ENCODE data around the gene PARD6A.

PARD6A gene

GRCh38 chr16:67675579-67675935, 14.8 kb downstream of the PARD6A start:
- Histone ChIP-seq H3K27ac (ENCODE audit: low read length, poor library complexity, severe bottlenecking) (no peak overlapping the region), H3K27me3 (ENCODE audit: control insufficient read depth in 1 of 2, insufficient read depth in 1 of 2, low read length in 2 of 2) (no peaks in the 10 kb centered on the region), H2BK12ac (ENCODE audit: low read length in 2 of 2) (no peak overlapping the region), H3K4me3 (ENCODE audit: insufficient read depth in 1 of 2, low read depth in 1 of 2, low read length in 2 of 2) (no peak overlapping the region), H2AFZ (ENCODE audit: low read depth, low read length) (no peak overlapping the region), H2AK5ac (ENCODE audit: low read length, severe bottlenecking) (no peak overlapping the region), H3K79me1 (replicated peaks; ENCODE audit: low read length, poor library complexity, severe bottlenecking) (peaks cover 11% of the 10 kb centered on the region), H2BK120ac (ENCODE audit: low read depth, low read length) (no peak overlapping the region), H4K91ac (ENCODE audit: low read length) (no peak overlapping the region), H3K18ac (ENCODE audit: low read depth in 1 of 2, low read length in 2 of 2) (no peak overlapping the region), H3K23ac (ENCODE audit: low read length in 2 of 2) (no peak overlapping the region), H3K4ac (ENCODE audit: low read depth in 1 of 2, low read length in 2 of 2) (no peak overlapping the region), H3K4me1 (ENCODE audit: control insufficient read depth, insufficient read depth, low read depth, low read length) (peaks cover 24% of the 10 kb centered on the region), H3K9ac (ENCODE audit: low read length) (no peak overlapping the region), H3K14ac (ENCODE audit: low read length in 2 of 2) (no peak overlapping the region), H3K9me3 (ENCODE audit: control insufficient read depth, low read length) (no peaks in the 10 kb centered on the region), H3K36me3 (ENCODE audit: control insufficient read depth in 1 of 2, insufficient read depth in 2 of 2, low read depth in 1 of 2, low read length in 2 of 2) (peaks cover 14 to 28% of the 10 kb centered on the region in 2 experiments), H2BK15ac (ENCODE audit: low read depth, poor library complexity, severe bottlenecking) (no peak overlapping the region), H2BK5ac (ENCODE audit: low read depth, low read length, poor library complexity, severe bottlenecking) (no peak overlapping the region), H3K4me2 (ENCODE audit: low read length, poor library complexity, severe bottlenecking) (no peak overlapping the region), H4K8ac (ENCODE audit: low read length) (no peak overlapping the region)
- no peak for DNase-seq
- 98% methylated on average over 17 of the region's 17 CpGs for WGBS

GRCh38 chr16:67675999-67676398, 15.2 kb downstream of the PARD6A start:
- no peak overlapping the region for H2AK5ac ChIP-seq (ENCODE audit: low read length, severe bottlenecking)
- H3K9ac ChIP-seq (ENCODE audit: low read length): no peak overlapping the region
- H3K4me1 ChIP-seq (ENCODE audit: control insufficient read depth, insufficient read depth, low read depth, low read length): peaks cover 24% of the 10 kb centered on the region
- no peak overlapping the region for H2AFZ ChIP-seq (ENCODE audit: low read depth, low read length)
- no peak overlapping the region for H3K4me3 ChIP-seq (ENCODE audit: insufficient read depth in 1 of 2, low read depth in 1 of 2, low read length in 2 of 2)
- H3K4ac ChIP-seq (ENCODE audit: low read depth in 1 of 2, low read length in 2 of 2): no peak overlapping the region
- no peak overlapping the region for H2BK15ac ChIP-seq (ENCODE audit: low read depth, poor library complexity, severe bottlenecking)
- H3K9me3 ChIP-seq (ENCODE audit: control insufficient read depth, low read length): no peaks in the 10 kb centered on the region
- no peak overlapping the region for H3K23ac ChIP-seq (ENCODE audit: low read length in 2 of 2)
- no peak overlapping the region for H3K14ac ChIP-seq (ENCODE audit: low read length in 2 of 2)
- H2BK12ac ChIP-seq (ENCODE audit: low read length in 2 of 2): no peak overlapping the region
- peaks cover 14 to 28% of the 10 kb centered on the region in 2 experiments for H3K36me3 ChIP-seq (ENCODE audit: control insufficient read depth in 1 of 2, insufficient read depth in 2 of 2, low read depth in 1 of 2, low read length in 2 of 2)
- H4K91ac ChIP-seq (ENCODE audit: low read length): no peak overlapping the region
- H4K8ac ChIP-seq (ENCODE audit: low read length): no peak overlapping the region
- H3K18ac ChIP-seq (ENCODE audit: low read depth in 1 of 2, low read length in 2 of 2): no peak overlapping the region
- no peak overlapping the region for H3K27ac ChIP-seq (ENCODE audit: low read length, poor library complexity, severe bottlenecking)
- H2BK120ac ChIP-seq (ENCODE audit: low read depth, low read length): no peak overlapping the region
- no peak for DNase-seq
- H3K79me1 ChIP-seq (replicated peaks; ENCODE audit: low read length, poor library complexity, severe bottlenecking): peaks cover 11% of the 10 kb centered on the region
- no peak overlapping the region for H3K4me2 ChIP-seq (ENCODE audit: low read length, poor library complexity, severe bottlenecking)
- H2BK5ac ChIP-seq (ENCODE audit: low read depth, low read length, poor library complexity, severe bottlenecking): no peak overlapping the region
- WGBS: 100% methylated on average over 5 of the region's 7 CpGs
- H3K27me3 ChIP-seq (ENCODE audit: control insufficient read depth in 1 of 2, insufficient read depth in 1 of 2, low read length in 2 of 2): no peaks in the 10 kb centered on the region

GRCh38 chr16:67676516-67676915, 15.8 kb downstream of the PARD6A start:
- Histone ChIP-seq H3K18ac (ENCODE audit: low read depth in 1 of 2, low read length in 2 of 2) (no peak overlapping the region), H3K4me3 (ENCODE audit: insufficient read depth in 1 of 2, low read depth in 1 of 2, low read length in 2 of 2) (no peak overlapping the region), H3K27ac (ENCODE audit: low read length, poor library complexity, severe bottlenecking) (no peak overlapping the region), H3K14ac (ENCODE audit: low read length in 2 of 2) (no peak overlapping the region), H3K36me3 (ENCODE audit: control insufficient read depth in 1 of 2, insufficient read depth in 2 of 2, low read depth in 1 of 2, low read length in 2 of 2) (peaks cover 14 to 28% of the 10 kb centered on the region in 2 experiments), H2AK5ac (ENCODE audit: low read length, severe bottlenecking) (no peak overlapping the region), H3K27me3 (ENCODE audit: control insufficient read depth in 1 of 2, insufficient read depth in 1 of 2, low read length in 2 of 2) (no peaks in the 10 kb centered on the region), H2BK15ac (ENCODE audit: low read depth, poor library complexity, severe bottlenecking) (no peak overlapping the region), H2BK5ac (ENCODE audit: low read depth, low read length, poor library complexity, severe bottlenecking) (no peak overlapping the region), H2BK12ac (ENCODE audit: low read length in 2 of 2) (no peak overlapping the region), H4K91ac (ENCODE audit: low read length) (no peak overlapping the region), H3K9ac (ENCODE audit: low read length) (no peak overlapping the region), H3K4ac (ENCODE audit: low read depth in 1 of 2, low read length in 2 of 2) (no peak overlapping the region), H3K23ac (ENCODE audit: low read length in 2 of 2) (no peak overlapping the region), H2BK120ac (ENCODE audit: low read depth, low read length) (no peak overlapping the region), H3K79me1 (replicated peaks; ENCODE audit: low read length, poor library complexity, severe bottlenecking) (peaks cover 11% of the 10 kb centered on the region), H3K9me3 (ENCODE audit: control insufficient read depth, low read length) (no peaks in the 10 kb centered on the region), H2AFZ (ENCODE audit: low read depth, low read length) (no peak overlapping the region), H4K8ac (ENCODE audit: low read length) (no peak overlapping the region), H3K4me2 (ENCODE audit: low read length, poor library complexity, severe bottlenecking) (no peak overlapping the region), H3K4me1 (ENCODE audit: control insufficient read depth, insufficient read depth, low read depth, low read length) (peaks cover 24% of the 10 kb centered on the region)
- 91% methylated on average over 4 of the region's 4 CpGs for WGBS
- DNase-seq: no peak

- WGBS: 99% methylated on average over 8 of the region's 8 CpGs
- Histone ChIP-seq H3K27ac (ENCODE audit: low read length, poor library complexity, severe bottlenecking) (no peak overlapping the region), H3K4me2 (ENCODE audit: low read length, poor library complexity, severe bottlenecking) (no peak overlapping the region)
These were observed 16.2 kb downstream of the PARD6A start for GRCh38 chr16:67676939-67677338.

More at GRCh38 chr16:67676939-67677338, 16.2 kb downstream of the PARD6A start:
- H2BK5ac ChIP-seq (ENCODE audit: low read depth, low read length, poor library complexity, severe bottlenecking): no peak overlapping the region
- no peaks in the 10 kb centered on the region for H3K27me3 ChIP-seq (ENCODE audit: control insufficient read depth in 1 of 2, insufficient read depth in 1 of 2, low read length in 2 of 2)
- H2AK5ac ChIP-seq (ENCODE audit: low read length, severe bottlenecking): no peak overlapping the region
- peaks cover 24% of the 10 kb centered on the region for H3K4me1 ChIP-seq (ENCODE audit: control insufficient read depth, insufficient read depth, low read depth, low read length)
- H4K8ac ChIP-seq (ENCODE audit: low read length): no peak overlapping the region
- H3K18ac ChIP-seq (ENCODE audit: low read depth in 1 of 2, low read length in 2 of 2): no peak overlapping the region
- no peaks in the 10 kb centered on the region for H3K9me3 ChIP-seq (ENCODE audit: control insufficient read depth, low read length)
- H3K9ac ChIP-seq (ENCODE audit: low read length): no peak overlapping the region
- no peak overlapping the region for H4K91ac ChIP-seq (ENCODE audit: low read length)
- DNase-seq: no peak
- H2BK12ac ChIP-seq (ENCODE audit: low read length in 2 of 2): no peak overlapping the region
- H3K4ac ChIP-seq (ENCODE audit: low read depth in 1 of 2, low read length in 2 of 2): no peak overlapping the region
- peaks cover 13% of the 10 kb centered on the region for H3K79me1 ChIP-seq (replicated peaks; ENCODE audit: low read length, poor library complexity, severe bottlenecking)
- H3K36me3 ChIP-seq (ENCODE audit: control insufficient read depth in 1 of 2, insufficient read depth in 2 of 2, low read depth in 1 of 2, low read length in 2 of 2): peaks cover 14 to 28% of the 10 kb centered on the region in 2 experiments
- no peak overlapping the region for H3K14ac ChIP-seq (ENCODE audit: low read length in 2 of 2)
- H3K4me3 ChIP-seq (ENCODE audit: insufficient read depth in 1 of 2, low read depth in 1 of 2, low read length in 2 of 2): no peak overlapping the region
- no peak overlapping the region for H2BK120ac ChIP-seq (ENCODE audit: low read depth, low read length)
- no peak overlapping the region for H3K23ac ChIP-seq (ENCODE audit: low read length in 2 of 2)
- no peak overlapping the region for H2BK15ac ChIP-seq (ENCODE audit: low read depth, poor library complexity, severe bottlenecking)
- H2AFZ ChIP-seq (ENCODE audit: low read depth, low read length): no peak overlapping the region

All from mesenchymal stem cell (in vitro differentiated cells and primary cell).